CD4-positive, alpha-beta T cell treated with Interleukin-15 for 4 hours (primary cell): ENCODE data around the gene LRRC8B.
A peak's percentile ranks its signal among the peaks of the same experiment; 100 is the strongest.
"Not testable (repeated sequence)": the region's sequence is repeated elsewhere in the genome, so short reads cannot be mapped to it uniquely, and the experiment has no call there.

Experiments used
- DNase-seq: peaks from one replicate; pipeline ENCODE4 v3.0.0-alpha.2; 2020; ENCODE audit warnings: low spot score

Gene LRRC8B

GRCh38 chr1:89584211-89584610, 59.6 kb downstream of the LRRC8B start:
- DNase-seq: no peak

GRCh38 chr1:89584781-89585180, 60.2 kb downstream of the LRRC8B start:
- DNase-seq: no peak

- DNase-seq: no peak
Measured at GRCh38 chr1:89587729-89588161, 63.1 kb downstream of the LRRC8B start.

- DNase-seq: no peak
Measured at GRCh38 chr1:89588480-89588879, 63.9 kb downstream of the LRRC8B start.

GRCh38 chr1:89589515-89589914, 64.9 kb downstream of the LRRC8B start:
- DNase-seq: no peak

GRCh38 chr1:89590341-89591080, 65.9 kb downstream of the LRRC8B start:
- DNase-seq: no peak

GRCh38 chr1:89592861-89593302, 68.3 kb downstream of the LRRC8B start:
- not testable (repeated sequence) for DNase-seq

GRCh38 chr1:89594096-89594740, 69.6 kb downstream of the LRRC8B start:
- no peak for DNase-seq

GRCh38 chr1:89596698-89597097, 72.1 kb downstream of the LRRC8B start:
- DNase-seq: no peak

- peak; percentile 52 for DNase-seq
Measured at GRCh38 chr1:89598450-89599331, 74.1 kb downstream of the LRRC8B start.

GRCh38 chr1:89599332-89599630, 74.7 kb downstream of the LRRC8B start:
- DNase-seq: no peak

GRCh38 chr1:89600451-89601224, 76.0 kb downstream of the LRRC8B start:
- DNase-seq: no peak

- DNase-seq: no peak
Measured at GRCh38 chr1:89602871-89603404, 78.3 kb downstream of the LRRC8B start.

- DNase-seq: no peak
Measured at GRCh38 chr1:89603651-89604413, 79.2 kb downstream of the LRRC8B start.

- DNase-seq: no peak
Measured at GRCh38 chr1:89604414-89604735, 79.7 kb downstream of the LRRC8B start.

- DNase-seq: no peak
Measured at GRCh38 chr1:89605692-89606091, 81.1 kb downstream of the LRRC8B start.

- no peak for DNase-seq
Measured at GRCh38 chr1:89606227-89606980, 81.8 kb downstream of the LRRC8B start.

- peak; percentile 69 for DNase-seq
Measured at GRCh38 chr1:89607156-89607555, 82.5 kb downstream of the LRRC8B start.

GRCh38 chr1:89607586-89608318, 83.1 kb downstream of the LRRC8B start:
- DNase-seq: no peak
